Thyroid gland (tissue), 4 donors: ENCODE data around the gene CPOX. TPM values are rescaled to one million over a fixed set of nuclear protein-coding genes. Genes with fewer than 3 reads are reported as not detected.

ENCODE experiments used
- DNase-seq, 2 donors: peaks; one replicate each; pipeline ENCODE4 v3.0.0-alpha.2; 2019
- H3K27ac ChIP-seq, 3 donors: fragments of 200-600 bp; sonication (generic); 1 replicate in 2 of 3; 2 replicates in 1 of 3; pipeline ENCODE4 v1.5.1; 2016 to 2019; ENCODE audit warnings: mild to moderate bottlenecking in 1 of 3, moderate library complexity in 1 of 3
- H3K27me3 ChIP-seq: fragments of 200-600 bp; sonication (generic); one replicate; pipeline ENCODE4 v1.5.1; 2019
- H3K36me3 ChIP-seq, 2 donors: fragments of 200-600 bp; sonication (generic); one replicate each; pipeline ENCODE4 v1.5.1; 2016 to 2019
- H3K4me1 ChIP-seq, 2 donors: fragments of 200-600 bp; sonication (generic); one replicate each; pipeline ENCODE4 v1.5.1; 2017 to 2019
- H3K4me3 ChIP-seq, 3 donors: fragments of 200-600 bp; sonication (generic); replicated peaks in 1 of 3; 1 replicate in 2 of 3; 2 replicates in 1 of 3; pipeline ENCODE4 v1.5.1; 2016; ENCODE audit warnings: mild to moderate bottlenecking in 1 of 3
- H3K9me3 ChIP-seq: fragments of 200-600 bp; sonication (generic); one replicate; pipeline ENCODE4 v1.5.1; 2017
- CTCF ChIP-seq, 6 experiments: fragments of 200-600 bp in 3 of 6; fragments of 450-650 bp in 3 of 6; sonication (generic) in 3 of 6; IDR thresholded peaks; one replicate each; pipeline ENCODE4 v1.5.1; 2016 to 2019; ENCODE audit warnings: antibody characterized with exemption in 6 of 6, mild to moderate bottlenecking in 2 of 6, inconsistent platforms in 1 of 6, moderate library complexity in 1 of 6
- POLR2A ChIP-seq, 2 donors: fragments of 450-650 bp; IDR thresholded peaks; one replicate each; pipeline ENCODE4 v1.6.1; 2017; ENCODE audit warnings: antibody characterized with exemption in 2 of 2, mild to moderate bottlenecking in 2 of 2, moderate library complexity in 1 of 2
- WGBS, 2 donors: methylation state at CpG; one replicate each; pipeline ENCODE4 v1.1.5; 2017; 5-methylcytosine and 5-hydroxymethylcytosine counted together
- intact Hi-C: fragments of 100-400 bp; cut with DNase I; formaldehyde crosslinking; loops from one replicate; pipeline ENCODE4 v1.15.1; 2023
- total RNA-seq, 4 donors: library from RNA; depleted of rRNA; stranded (reverse); fragments of >200 nt; gene quantifications; one replicate each; pipeline ENCODE4 v1.2.3, GENCODE V29; 2016

Gene CPOX
- total RNA-seq, 4 donors from 2014 or later, result 14.8 to 27.9 (median 26.3) TPM

DNA sequence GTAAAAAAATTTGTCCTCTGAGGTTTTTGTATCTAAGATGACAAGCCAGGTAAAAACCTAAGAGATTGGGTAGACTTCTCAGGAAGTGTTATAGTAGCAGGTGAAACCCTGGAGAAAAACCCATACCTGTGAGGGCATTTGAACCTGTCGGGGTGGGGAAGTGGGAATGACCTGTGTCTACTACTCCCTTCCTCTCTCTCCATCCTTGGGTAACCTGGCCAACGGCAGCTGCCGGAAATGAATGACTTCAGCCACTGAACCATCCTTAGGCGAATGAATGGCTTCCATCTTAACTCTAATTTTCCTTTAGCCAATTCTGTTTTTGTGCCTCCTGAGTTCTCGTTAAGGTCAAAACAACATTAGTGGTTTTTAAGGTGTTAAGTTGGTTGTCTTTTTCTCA is 44.9 kb downstream of the CPOX start:
- H3K36me3 ChIP-seq, result no peaks in the 10 kb centered on the region
- DNase-seq, result no peak
- H3K27me3 ChIP-seq, result no peaks in the 10 kb centered on the region
- WGBS, 2 donors, result 65 to 70% methylated on average over 5 of the region's 5 CpGs
- intact Hi-C loops, result no loop called here
- TF ChIP-seq CTCF (IDR thresholded peaks at IDR 0.05) (no peak), POLR2A (IDR thresholded peaks at IDR 0.05) (no peak)
- no peaks in the 10 kb centered on the region for H3K4me1 ChIP-seq
- H3K9me3 ChIP-seq, result no peaks in the 10 kb centered on the region
- no peak overlapping the region for H3K4me3 ChIP-seq
- H3K27ac ChIP-seq, result no peak overlapping the region

DNA sequence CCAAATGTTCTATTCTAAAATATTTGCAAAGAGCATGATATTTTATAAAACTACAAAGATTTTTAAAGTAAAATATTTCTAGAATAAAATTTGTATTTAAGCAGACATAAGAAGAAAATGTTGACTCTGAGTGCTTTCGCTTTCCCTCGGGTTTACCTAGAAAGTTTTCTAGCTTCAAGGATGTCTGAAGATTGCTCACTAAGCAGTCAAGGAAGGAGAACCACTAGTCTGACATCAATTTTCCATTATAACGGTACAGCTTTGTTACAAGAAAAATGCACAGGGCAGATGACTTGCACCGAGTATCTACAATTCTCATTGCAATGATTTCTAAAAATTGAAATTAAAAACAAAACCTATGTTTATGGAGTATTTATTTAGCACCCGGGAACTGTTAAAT is 47.5 kb downstream of the CPOX start:
- Histone ChIP-seq H3K27me3 (no peaks in the 10 kb centered on the region), H3K27ac (no peak overlapping the region), H3K4me1 (no peaks in the 10 kb centered on the region), H3K4me3 (no peak overlapping the region), H3K9me3 (no peaks in the 10 kb centered on the region), H3K36me3 (no peaks in the 10 kb centered on the region)
- intact Hi-C loops, result no loop called here
- 66 to 67% methylated on average over 5 of the region's 5 CpGs for WGBS, 2 donors
- no peak for DNase-seq
- no peak for TF ChIP-seq CTCF (IDR thresholded peaks at IDR 0.05)
- TF ChIP-seq POLR2A (IDR thresholded peaks at IDR 0.05), result no peak

DNA sequence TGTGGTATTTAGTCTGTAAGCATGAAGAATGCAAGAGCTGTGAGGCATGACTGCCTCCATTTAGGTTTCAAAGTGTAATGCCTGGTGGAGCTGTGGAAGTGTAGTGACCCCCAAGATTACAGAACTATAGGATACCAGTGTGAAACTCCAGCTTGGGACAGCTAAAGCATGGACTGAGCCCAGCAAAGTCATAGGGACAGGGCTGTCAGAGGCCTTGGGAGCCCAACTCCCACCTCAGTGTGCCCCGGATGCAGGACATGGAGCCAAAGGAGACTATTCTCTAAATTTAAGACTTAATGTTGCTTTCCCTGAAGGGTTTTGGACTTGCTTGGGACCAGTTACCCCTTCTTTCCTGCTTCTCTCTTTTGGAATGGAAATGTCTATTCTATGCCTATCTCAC is 50.8 kb downstream of the CPOX start:
- TF ChIP-seq CTCF (IDR thresholded peaks at IDR 0.05) (no peak), POLR2A (IDR thresholded peaks at IDR 0.05) (no peak)
- Histone ChIP-seq H3K9me3 (no peaks in the 10 kb centered on the region), H3K27me3 (no peaks in the 10 kb centered on the region), H3K4me1 (no peaks in the 10 kb centered on the region), H3K27ac (no peak overlapping the region), H3K4me3 (no peak overlapping the region), H3K36me3 (no peaks in the 10 kb centered on the region)
- intact Hi-C loops, result no loop called here
- 88 to 100% methylated on average over 1 of the region's 1 CpG for WGBS, 2 donors
- DNase-seq, result no peak

DNA sequence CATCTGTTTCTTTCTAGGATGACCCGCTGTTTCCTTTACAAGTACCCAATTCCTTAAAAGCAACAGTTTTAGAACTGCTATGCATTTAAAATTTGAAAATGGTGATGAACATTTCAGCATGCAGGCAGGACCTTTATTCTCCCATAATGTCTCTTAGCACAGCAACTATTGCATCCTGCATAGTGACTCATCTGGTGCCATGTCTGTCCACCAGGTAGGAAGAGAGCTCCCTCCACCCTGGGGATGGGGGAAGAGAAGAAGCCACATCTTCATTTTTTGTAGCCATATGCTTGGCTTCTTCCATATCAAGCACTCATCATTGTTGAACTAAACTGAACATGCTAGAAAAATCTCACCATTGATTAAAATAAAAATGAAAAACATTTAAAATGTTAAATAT is 51.7 kb downstream of the CPOX start:
- H3K36me3 ChIP-seq, result no peaks in the 10 kb centered on the region
- H3K27ac ChIP-seq, result no peak overlapping the region
- H3K27me3 ChIP-seq, result no peaks in the 10 kb centered on the region
- no peaks in the 10 kb centered on the region for H3K4me1 ChIP-seq
- 91 to 97% methylated on average over 1 of the region's 1 CpG for WGBS, 2 donors
- intact Hi-C loops, result no loop called here
- TF ChIP-seq CTCF (IDR thresholded peaks at IDR 0.05), result no peak
- no peak for TF ChIP-seq POLR2A (IDR thresholded peaks at IDR 0.05)
- H3K9me3 ChIP-seq, result no peaks in the 10 kb centered on the region
- no peak for DNase-seq
- no peak overlapping the region for H3K4me3 ChIP-seq

GRCh38 chr3:98540346-98540745 is 53.1 kb downstream of the CPOX start:
- TF ChIP-seq POLR2A (IDR thresholded peaks at IDR 0.05) (no peak), CTCF (IDR thresholded peaks at IDR 0.05) (no peak)

More at GRCh38 chr3:98540346-98540745, 53.1 kb downstream of the CPOX start:
- WGBS, 2 donors, result 87 to 91% methylated on average over 3 of the region's 3 CpGs
- Histone ChIP-seq H3K4me1 (no peaks in the 10 kb centered on the region), H3K36me3 (no peaks in the 10 kb centered on the region), H3K9me3 (no peaks in the 10 kb centered on the region), H3K27ac (no peak overlapping the region), H3K27me3 (no peaks in the 10 kb centered on the region), H3K4me3 (no peak overlapping the region)
- intact Hi-C loops, result no loop called here
- DNase-seq, result no peak
